ENCODE data around the gene FZD8.
A peak's percentile ranks its signal among the peaks of the same experiment; 100 is the strongest.

The FZD8 gene

DNA sequence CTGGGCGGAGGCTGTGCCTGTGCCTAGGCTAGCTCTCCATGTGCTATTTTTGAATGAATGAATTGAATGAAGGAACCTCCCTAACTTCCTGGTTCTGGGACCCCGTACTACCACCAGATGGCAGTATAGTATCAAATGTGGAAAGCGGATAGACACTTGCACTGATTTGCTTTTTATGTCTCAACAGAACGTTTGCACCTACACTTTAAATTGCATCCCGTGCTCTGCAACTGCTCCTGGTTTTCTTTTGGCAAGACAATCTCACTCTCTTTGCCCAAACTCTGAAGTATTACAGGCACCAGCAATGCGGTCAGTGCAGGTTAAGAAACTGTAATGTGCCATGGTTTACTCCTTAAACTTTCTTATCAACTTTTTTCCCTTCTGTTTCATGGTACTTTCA lies 6.5 kb downstream of the FZD8 start (continued):
- TF ChIP-seq ZEB2 (tag by site-specific recombination; IDR thresholded peaks at IDR 0.05) = 0 out of 2 replicates have a peak, but pooled peaks have one; percentile 26
- TF ChIP-seq, protein P1, sequence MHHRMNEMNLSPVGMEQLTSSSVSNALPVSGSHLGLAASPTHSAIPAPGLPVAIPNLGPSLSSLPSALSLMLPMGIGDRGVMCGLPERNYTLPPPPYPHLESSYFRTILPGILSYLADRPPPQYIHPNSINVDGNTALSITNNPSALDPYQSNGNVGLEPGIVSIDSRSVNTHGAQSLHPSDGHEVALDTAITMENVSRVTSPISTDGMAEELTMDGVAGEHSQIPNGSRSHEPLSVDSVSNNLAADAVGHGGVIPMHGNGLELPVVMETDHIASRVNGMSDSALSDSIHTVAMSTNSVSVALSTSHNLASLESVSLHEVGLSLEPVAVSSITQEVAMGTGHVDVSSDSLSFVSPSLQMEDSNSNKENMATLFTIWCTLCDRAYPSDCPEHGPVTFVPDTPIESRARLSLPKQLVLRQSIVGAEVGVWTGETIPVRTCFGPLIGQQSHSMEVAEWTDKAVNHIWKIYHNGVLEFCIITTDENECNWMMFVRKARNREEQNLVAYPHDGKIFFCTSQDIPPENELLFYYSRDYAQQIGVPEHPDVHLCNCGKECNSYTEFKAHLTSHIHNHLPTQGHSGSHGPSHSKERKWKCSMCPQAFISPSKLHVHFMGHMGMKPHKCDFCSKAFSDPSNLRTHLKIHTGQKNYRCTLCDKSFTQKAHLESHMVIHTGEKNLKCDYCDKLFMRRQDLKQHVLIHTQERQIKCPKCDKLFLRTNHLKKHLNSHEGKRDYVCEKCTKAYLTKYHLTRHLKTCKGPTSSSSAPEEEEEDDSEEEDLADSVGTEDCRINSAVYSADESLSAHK (tag by site-specific recombination; IDR thresholded peaks at IDR 0.05) = no peak
- TF ChIP-seq ZXDB (tag by site-specific recombination; IDR thresholded peaks at IDR 0.05) = 0 out of 2 replicates have a peak, but pooled peaks have one; percentile 32
- no peak for TF ChIP-seq ZNF10 (tag by site-specific recombination; IDR thresholded peaks at IDR 0.05)
- no peak for TF ChIP-seq ZBTB49 (tag by site-specific recombination; IDR thresholded peaks at IDR 0.05; ENCODE audit: low read depth)
- TF ChIP-seq, protein P2, sequence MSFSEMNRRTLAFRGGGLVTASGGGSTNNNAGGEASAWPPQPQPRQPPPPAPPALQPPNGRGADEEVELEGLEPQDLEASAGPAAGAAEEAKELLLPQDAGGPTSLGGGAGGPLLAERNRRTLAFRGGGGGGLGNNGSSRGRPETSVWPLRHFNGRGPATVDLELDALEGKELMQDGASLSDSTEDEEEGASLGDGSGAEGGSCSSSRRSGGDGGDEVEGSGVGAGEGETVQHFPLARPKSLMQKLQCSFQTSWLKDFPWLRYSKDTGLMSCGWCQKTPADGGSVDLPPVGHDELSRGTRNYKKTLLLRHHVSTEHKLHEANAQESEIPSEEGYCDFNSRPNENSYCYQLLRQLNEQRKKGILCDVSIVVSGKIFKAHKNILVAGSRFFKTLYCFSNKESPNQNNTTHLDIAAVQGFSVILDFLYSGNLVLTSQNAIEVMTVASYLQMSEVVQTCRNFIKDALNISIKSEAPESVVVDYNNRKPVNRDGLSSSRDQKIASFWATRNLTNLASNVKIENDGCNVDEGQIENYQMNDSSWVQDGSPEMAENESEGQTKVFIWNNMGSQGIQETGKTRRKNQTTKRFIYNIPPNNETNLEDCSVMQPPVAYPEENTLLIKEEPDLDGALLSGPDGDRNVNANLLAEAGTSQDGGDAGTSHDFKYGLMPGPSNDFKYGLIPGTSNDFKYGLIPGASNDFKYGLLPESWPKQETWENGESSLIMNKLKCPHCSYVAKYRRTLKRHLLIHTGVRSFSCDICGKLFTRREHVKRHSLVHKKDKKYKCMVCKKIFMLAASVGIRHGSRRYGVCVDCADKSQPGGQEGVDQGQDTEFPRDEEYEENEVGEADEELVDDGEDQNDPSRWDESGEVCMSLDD (tag by site-specific recombination; IDR thresholded peaks at IDR 0.05) = no peak
- TF ChIP-seq ZNF707 (tag by site-specific recombination; IDR thresholded peaks at IDR 0.05) = no peak
- TF ChIP-seq ZNF24 (tag by site-specific recombination; IDR thresholded peaks at IDR 0.05) = peak; percentile 99
- no peak for TF ChIP-seq ZNF843 (tag by site-specific recombination; IDR thresholded peaks at IDR 0.05)
- TF ChIP-seq ZNF664 (tag by site-specific recombination; IDR thresholded peaks at IDR 0.05) = no peak
- no peak for TF ChIP-seq ZNF211 (tag by site-specific recombination; IDR thresholded peaks at IDR 0.05; ENCODE audit: low read depth)
- no peak for TF ChIP-seq ZNF510 (tag by site-specific recombination; IDR thresholded peaks at IDR 0.05; ENCODE audit: insufficient replicate concordance)
- peak; percentile 49 for TF ChIP-seq OSR2 (tag by site-specific recombination; IDR thresholded peaks at IDR 0.05)
- TF ChIP-seq, protein P3, sequence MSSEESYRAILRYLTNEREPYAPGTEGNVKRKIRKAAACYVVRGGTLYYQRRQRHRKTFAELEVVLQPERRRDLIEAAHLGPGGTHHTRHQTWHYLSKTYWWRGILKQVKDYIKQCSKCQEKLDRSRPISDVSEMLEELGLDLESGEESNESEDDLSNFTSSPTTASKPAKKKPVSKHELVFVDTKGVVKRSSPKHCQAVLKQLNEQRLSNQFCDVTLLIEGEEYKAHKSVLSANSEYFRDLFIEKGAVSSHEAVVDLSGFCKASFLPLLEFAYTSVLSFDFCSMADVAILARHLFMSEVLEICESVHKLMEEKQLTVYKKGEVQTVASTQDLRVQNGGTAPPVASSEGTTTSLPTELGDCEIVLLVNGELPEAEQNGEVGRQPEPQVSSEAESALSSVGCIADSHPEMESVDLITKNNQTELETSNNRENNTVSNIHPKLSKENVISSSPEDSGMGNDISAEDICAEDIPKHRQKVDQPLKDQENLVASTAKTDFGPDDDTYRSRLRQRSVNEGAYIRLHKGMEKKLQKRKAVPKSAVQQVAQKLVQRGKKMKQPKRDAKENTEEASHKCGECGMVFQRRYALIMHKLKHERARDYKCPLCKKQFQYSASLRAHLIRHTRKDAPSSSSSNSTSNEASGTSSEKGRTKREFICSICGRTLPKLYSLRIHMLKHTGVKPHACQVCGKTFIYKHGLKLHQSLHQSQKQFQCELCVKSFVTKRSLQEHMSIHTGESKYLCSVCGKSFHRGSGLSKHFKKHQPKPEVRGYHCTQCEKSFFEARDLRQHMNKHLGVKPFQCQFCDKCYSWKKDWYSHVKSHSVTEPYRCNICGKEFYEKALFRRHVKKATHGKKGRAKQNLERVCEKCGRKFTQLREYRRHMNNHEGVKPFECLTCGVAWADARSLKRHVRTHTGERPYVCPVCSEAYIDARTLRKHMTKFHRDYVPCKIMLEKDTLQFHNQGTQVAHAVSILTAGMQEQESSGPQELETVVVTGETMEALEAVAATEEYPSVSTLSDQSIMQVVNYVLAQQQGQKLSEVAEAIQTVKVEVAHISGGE (tag by site-specific recombination; conservative IDR thresholded peaks at IDR 0.05; ENCODE audit: low read depth) = no peak
- no peak for TF ChIP-seq ZNF19 (tag by site-specific recombination; IDR thresholded peaks at IDR 0.05; ENCODE audit: low read depth)
- TF ChIP-seq ZNF311 (tag by site-specific recombination; IDR thresholded peaks at IDR 0.05; ENCODE audit: borderline replicate concordance) = no peak
- no peak for TF ChIP-seq ZNF133 (tag by site-specific recombination; IDR thresholded peaks at IDR 0.05)
- no peak for TF ChIP-seq ZNF549 (tag by site-specific recombination; IDR thresholded peaks at IDR 0.05)
- peak; percentile 98 for TF ChIP-seq PRDM1 (tag by site-specific recombination; IDR thresholded peaks at IDR 0.05)
- TF ChIP-seq ZBTB1 (tag by site-specific recombination; IDR thresholded peaks at IDR 0.05) = no peak
- no peak for TF ChIP-seq ZNF555 (tag by site-specific recombination; conservative IDR thresholded peaks at IDR 0.05)
- no peak for TF ChIP-seq ZNF16 (tag by site-specific recombination; IDR thresholded peaks at IDR 0.05; ENCODE audit: low read depth)
- TF ChIP-seq, protein P4, sequence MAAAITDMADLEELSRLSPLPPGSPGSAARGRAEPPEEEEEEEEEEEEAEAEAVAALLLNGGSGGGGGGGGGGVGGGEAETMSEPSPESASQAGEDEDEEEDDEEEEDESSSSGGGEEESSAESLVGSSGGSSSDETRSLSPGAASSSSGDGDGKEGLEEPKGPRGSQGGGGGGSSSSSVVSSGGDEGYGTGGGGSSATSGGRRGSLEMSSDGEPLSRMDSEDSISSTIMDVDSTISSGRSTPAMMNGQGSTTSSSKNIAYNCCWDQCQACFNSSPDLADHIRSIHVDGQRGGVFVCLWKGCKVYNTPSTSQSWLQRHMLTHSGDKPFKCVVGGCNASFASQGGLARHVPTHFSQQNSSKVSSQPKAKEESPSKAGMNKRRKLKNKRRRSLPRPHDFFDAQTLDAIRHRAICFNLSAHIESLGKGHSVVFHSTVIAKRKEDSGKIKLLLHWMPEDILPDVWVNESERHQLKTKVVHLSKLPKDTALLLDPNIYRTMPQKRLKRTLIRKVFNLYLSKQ (tag by site-specific recombination; IDR thresholded peaks at IDR 0.05; ENCODE audit: borderline replicate concordance) = no peak
- TF ChIP-seq ZNF184 (tag by site-specific recombination; IDR thresholded peaks at IDR 0.05) = no peak
- TF ChIP-seq KLF8 (tag by site-specific recombination; IDR thresholded peaks at IDR 0.05) = no peak
- peak; percentile 97 for TF ChIP-seq GFI1B (tag by site-specific recombination; IDR thresholded peaks at IDR 0.05)
- no peak for TF ChIP-seq ZNF701 (tag by site-specific recombination; IDR thresholded peaks at IDR 0.05)
- no peak for TF ChIP-seq OVOL3 (tag by site-specific recombination; IDR thresholded peaks at IDR 0.05)
- peak; percentile 33; the same call in 1 of the 2 replicates for TF ChIP-seq ZNF366 (tag by site-specific recombination; conservative IDR thresholded peaks at IDR 0.05)
